Stimulated activated CD8-positive, alpha-beta memory T cell treated with anti-CD3 and anti-CD28 coated beads, Interleukin-7, amount 100 ng/mL, for 48 hours (primary cell): Measurements from ENCODE around the gene KIAA1958.

Experiments used
- DNase-seq, 2 donors: peaks; one replicate each; pipeline ENCODE4 v3.0.0-alpha.2; 2020; ENCODE audit warnings: low read depth in 1 of 2; ENCODE audit errors: extremely low read depth in 1 of 2

The KIAA1958 gene

DNA sequence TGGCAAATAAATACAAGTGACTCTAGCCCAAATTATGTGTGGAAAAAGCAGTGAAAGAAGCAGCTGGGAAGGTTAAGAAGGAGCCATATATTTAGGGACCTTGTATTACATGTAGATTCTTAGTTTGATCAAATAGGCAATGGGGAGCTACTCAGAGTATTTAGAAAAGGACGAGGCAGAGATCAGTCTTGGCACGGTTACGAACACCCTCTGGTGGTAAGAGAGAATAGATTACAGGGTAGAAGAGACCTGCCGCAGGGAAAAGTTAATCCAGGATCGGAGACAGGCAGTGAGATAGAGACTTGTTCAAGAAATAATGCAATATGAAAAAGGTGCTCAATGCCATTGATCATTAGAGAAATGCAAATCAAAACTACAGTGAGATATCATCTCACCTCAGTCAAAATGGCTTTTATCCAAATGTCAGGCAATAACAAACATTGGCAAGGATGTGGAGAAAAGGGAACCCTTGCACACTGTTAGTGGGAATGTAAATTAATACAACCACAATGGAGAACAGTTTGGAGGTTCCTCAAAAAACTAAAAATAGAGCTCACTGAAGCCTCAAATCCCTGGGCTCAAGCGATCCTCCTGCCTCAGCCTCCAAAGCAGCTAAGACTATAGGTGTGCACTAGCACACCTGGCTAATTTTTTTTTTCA is 219.3 kb downstream of the KIAA1958 start:
- no peak for DNase-seq

DNA sequence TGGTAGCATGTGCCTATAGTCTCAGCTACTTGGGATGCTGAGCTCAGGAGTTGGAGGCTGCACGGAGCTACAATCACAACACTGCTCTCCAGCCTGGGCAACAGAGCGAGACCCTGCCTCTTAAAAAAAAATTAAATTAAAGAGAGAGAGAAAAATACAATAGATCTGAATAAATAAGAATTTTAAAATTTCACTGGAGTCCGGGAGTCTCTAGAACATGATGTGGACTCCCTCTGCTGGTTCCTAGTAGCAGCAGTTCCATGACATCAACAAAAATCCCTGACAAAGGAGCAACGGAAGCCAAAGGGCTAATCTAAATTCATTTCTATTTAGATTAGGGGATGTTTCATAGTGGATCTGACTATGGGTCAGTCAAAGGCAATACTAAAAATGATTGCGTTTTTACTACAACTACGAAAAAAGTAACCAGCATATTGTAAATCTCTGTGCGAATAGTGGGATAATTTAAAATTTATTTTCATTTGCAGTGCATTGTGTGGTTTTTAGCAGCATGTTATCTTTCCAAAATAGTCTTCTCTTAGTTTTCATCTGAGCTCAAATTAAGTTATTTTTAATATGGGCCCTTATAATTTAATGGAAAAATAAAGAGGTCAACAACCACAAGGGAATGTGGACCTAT is 224.5 kb downstream of the KIAA1958 start:
- DNase-seq: no peak

DNA sequence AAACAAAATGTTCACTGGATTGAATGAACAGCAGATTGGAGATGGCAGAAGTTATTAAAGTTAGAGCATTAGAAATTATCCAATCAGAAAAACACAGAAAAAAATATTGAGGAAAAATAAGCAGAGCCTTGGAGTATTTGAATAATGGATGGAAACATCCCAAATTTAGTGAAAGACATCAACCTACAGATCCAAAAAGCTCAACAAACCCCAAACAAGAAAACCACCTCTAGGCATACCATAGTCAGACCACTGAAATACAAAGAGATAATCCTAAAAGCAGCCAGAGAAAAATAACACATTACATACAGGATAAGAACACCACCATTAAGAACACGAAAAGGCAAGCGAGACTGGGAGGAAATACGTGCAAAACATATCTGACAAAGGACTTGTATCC is 226.1 kb downstream of the KIAA1958 start:
- no peak for DNase-seq

DNA sequence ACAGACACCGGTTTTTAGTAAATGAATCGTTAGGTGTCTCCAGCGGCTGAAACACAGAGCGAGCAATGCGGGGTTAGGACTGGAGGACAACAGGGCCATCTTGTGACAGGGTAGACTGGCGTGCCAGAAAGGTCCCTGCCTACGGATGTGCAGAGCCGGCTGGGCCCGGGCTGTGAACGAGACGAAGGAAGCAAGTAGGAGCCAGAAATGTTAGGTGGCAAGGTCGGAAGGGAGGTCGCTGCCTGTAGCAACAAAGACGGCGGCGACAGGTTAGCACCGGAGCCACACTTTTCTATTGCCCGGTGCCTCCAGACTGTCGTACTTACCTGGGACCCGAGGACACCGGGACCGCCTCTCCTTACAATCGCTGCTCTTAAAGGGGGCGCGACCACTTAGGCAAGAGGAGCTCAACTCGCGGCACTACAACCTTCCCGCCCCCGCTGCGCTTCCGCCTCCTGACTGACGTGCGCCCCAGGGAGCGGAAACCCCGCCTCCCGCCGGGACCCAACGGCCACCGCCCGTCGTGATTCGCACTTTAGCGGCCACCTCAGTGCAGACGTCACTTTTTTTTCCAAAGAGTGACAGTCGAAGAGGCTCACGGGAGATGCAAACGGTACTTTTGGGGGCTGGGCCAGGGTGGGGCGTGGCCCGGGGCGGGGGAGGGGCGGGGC is 231.2 kb downstream of the KIAA1958 start, which contains the start of gene INIP:
Gene INIP (minus strand): TSS at position 457 of the 671 bp plus-strand sequence. CDS start 1,632 bp downstream, outside the sequence.
- DNase-seq: peak; percentile 97 to 98
